H1 (cell line): ENCODE data around the gene FRMPD1. TPM values are rescaled to one million over a fixed set of nuclear protein-coding genes. Genes with fewer than 3 reads are reported as not detected.

ENCODE experiments used
- CTCF ChIA-PET: fragments of 300-600 bp; sonication (Branson Sonifier 250); formaldehyde crosslinking; loops from one replicate; lab custom pipeline; 2021; ENCODE audit not compliant: partially characterized antibody; lab: Charles Lee
- POLR2A ChIA-PET: fragments of 300-600 bp; sonication (Branson Sonifier 250); formaldehyde crosslinking; loops from one replicate; lab custom pipeline; 2021; ENCODE audit warnings: inconsistent platforms; ENCODE audit not compliant: partially characterized antibody; lab: Charles Lee
- DNase-seq, 2 experiments: peaks; one replicate each; pipeline versions ENCODE4 v3.0.0 to v3.0.0-alpha.2; 2010 to 2022; ENCODE audit warnings: low spot score in 2 of 2, low read depth in 1 of 2, mixed read lengths in 1 of 2
- FAIRE-seq: peaks from 2 replicates; lab custom pipeline; 2011; peaks lifted over from hg19 to GRCh38; lab: Jason Lieb, UNC
- H2AFZ ChIP-seq: 2 replicates; pipeline ENCODE4 v1.8.1; 2012; ENCODE audit warnings: low read length, inconsistent platforms
- H2AK5ac ChIP-seq: 2 replicates; pipeline ENCODE4 v1.6.1; 2013; ENCODE audit warnings: low read depth, low read length
- H2BK120ac ChIP-seq: replicated peaks from 2 replicates; pipeline ENCODE3; 2013; ENCODE audit warnings: low read depth, low read length, inconsistent platforms
- H2BK12ac ChIP-seq: 2 replicates; pipeline ENCODE4 v1.6.1; 2013; ENCODE audit warnings: low read depth, low read length
- H2BK15ac ChIP-seq: 2 replicates; pipeline ENCODE4 v1.6.1; 2013; ENCODE audit warnings: low read length
- H2BK20ac ChIP-seq: 2 replicates; pipeline ENCODE4 v1.6.1; 2013; ENCODE audit warnings: low read length
- H2BK5ac ChIP-seq: 2 replicates; pipeline ENCODE4 v1.6.1; 2013; ENCODE audit warnings: low read depth, low read length
- H3K14ac ChIP-seq: 2 replicates; pipeline ENCODE4 v1.6.1; 2013; ENCODE audit warnings: inconsistent platforms; ENCODE audit not compliant: insufficient read length
- H3K18ac ChIP-seq: 2 replicates; pipeline ENCODE4 v1.6.1; 2013; ENCODE audit warnings: low read length; ENCODE audit errors: extremely low read depth
- H3K23ac ChIP-seq: 2 replicates; pipeline ENCODE4 v1.6.1; 2013; ENCODE audit warnings: inconsistent platforms; ENCODE audit not compliant: insufficient read length
- H3K23me2 ChIP-seq: 2 replicates; pipeline ENCODE4 v1.6.1; 2013; ENCODE audit warnings: low read depth, low read length
- H3K27ac ChIP-seq: 2 replicates; pipeline ENCODE4 v1.6.1; 2011; ENCODE audit warnings: low read depth, low read length, inconsistent platforms
- H3K27me3 ChIP-seq, 4 experiments: replicated peaks in 1 of 4; 1 replicate in 1 of 4; 2 replicates in 3 of 4; pipeline versions ENCODE4 v1.6.1 to v1.8.1; 2011 to 2013; ENCODE audit warnings: low read length in 3 of 4, mild to moderate bottlenecking in 3 of 4, inconsistent platforms in 2 of 4, mixed read lengths in 2 of 4, moderate library complexity in 1 of 4; ENCODE audit not compliant: control insufficient read depth in 3 of 4, insufficient read depth in 3 of 4; ENCODE audit errors: extremely low read depth in 1 of 4
- H3K36me3 ChIP-seq, 4 experiments: 2 replicates each; pipeline versions ENCODE4 v1.6.1 to v1.8.1; 2011 to 2013; ENCODE audit warnings: mild to moderate bottlenecking in 4 of 4, low read length in 3 of 4, moderate library complexity in 2 of 4, control low read depth in 1 of 4, inconsistent platforms in 1 of 4; ENCODE audit not compliant: insufficient read depth in 4 of 4, control insufficient read depth in 2 of 4
- H3K4ac ChIP-seq: replicated peaks from 2 replicates; pipeline ENCODE3; 2013; ENCODE audit warnings: low read length, low read depth, mixed read lengths, inconsistent platforms; ENCODE audit not compliant: insufficient read length
- H3K4me1 ChIP-seq, 4 experiments: replicated peaks in 1 of 4; 1 replicate in 1 of 4; 2 replicates in 3 of 4; pipeline versions ENCODE4 v1.6.1 to v1.8.1; 2011 to 2013; ENCODE audit warnings: low read length in 3 of 4, inconsistent platforms in 2 of 4, mixed read lengths in 1 of 4; ENCODE audit not compliant: insufficient read depth in 4 of 4, control insufficient read depth in 3 of 4
- H3K4me2 ChIP-seq, 2 experiments: 2 replicates each; pipeline versions ENCODE4 v1.6.1 to v1.8.1; 2011 to 2013; ENCODE audit warnings: low read depth in 2 of 2, low read length in 2 of 2, control low read depth in 1 of 2, inconsistent platforms in 1 of 2, mild to moderate bottlenecking in 1 of 2; ENCODE audit not compliant: insufficient read depth in 1 of 2
- H3K4me3 ChIP-seq, 4 experiments: fragments of 200-600, 300-600 bp in 1 of 4; sonication (generic), shearing (Covaris generic), sonication (Bioruptor Twin) in 1 of 4; 2 replicates each; pipeline versions ENCODE4 v1.5.1 to v1.8.1; 2011 to 2016; ENCODE audit warnings: low read length in 4 of 4, low read depth in 3 of 4, control low read depth in 2 of 4, inconsistent platforms in 2 of 4, mild to moderate bottlenecking in 2 of 4, mixed read lengths in 1 of 4, moderate library complexity in 1 of 4; ENCODE audit not compliant: insufficient read depth in 2 of 4; ENCODE audit errors: extremely low read depth in 1 of 4
- H3K56ac ChIP-seq: replicated peaks from 2 replicates; pipeline ENCODE3; 2013; ENCODE audit warnings: low read depth, mild to moderate bottlenecking, mixed read lengths, low read length, inconsistent platforms; ENCODE audit not compliant: insufficient read length
- H3K79me1 ChIP-seq: 2 replicates; pipeline ENCODE4 v1.6.1; 2013; ENCODE audit warnings: low read depth, low read length, control low read depth
- H3K79me2 ChIP-seq, 2 experiments: 2 replicates each; pipeline versions ENCODE4 v1.6.1 to v1.8.1; 2012 to 2013; ENCODE audit warnings: low read length in 2 of 2, mild to moderate bottlenecking in 2 of 2, inconsistent platforms in 1 of 2; ENCODE audit not compliant: insufficient read depth in 2 of 2, control insufficient read depth in 1 of 2
- H3K9ac ChIP-seq, 4 experiments: replicated peaks in 1 of 4; 1 replicate in 1 of 4; 2 replicates in 3 of 4; pipeline versions ENCODE4 v1.6.1 to v1.8.1; 2011 to 2013; ENCODE audit warnings: low read depth in 3 of 4, low read length in 3 of 4, control low read depth in 2 of 4, mild to moderate bottlenecking in 2 of 4, moderate library complexity in 2 of 4, inconsistent platforms in 1 of 4; ENCODE audit errors: extremely low read depth in 1 of 4
- H3K9me3 ChIP-seq, 2 experiments: 2 replicates each; pipeline versions ENCODE4 v1.6.1 to v1.8.1; 2012 to 2013; ENCODE audit warnings: mild to moderate bottlenecking in 2 of 2, moderate library complexity in 2 of 2, control low read depth in 1 of 2, inconsistent platforms in 1 of 2, low read depth in 1 of 2, low read length in 1 of 2, mixed read lengths in 1 of 2; ENCODE audit not compliant: insufficient read depth in 2 of 2
- H4K20me1 ChIP-seq, 2 experiments: replicated peaks in 1 of 2; 2 replicates each; pipeline versions ENCODE3 to v1.8.1; 2011 to 2013; ENCODE audit warnings: inconsistent platforms in 2 of 2, low read length in 2 of 2, mild to moderate bottlenecking in 1 of 2; ENCODE audit not compliant: insufficient read depth in 2 of 2, control insufficient read depth in 1 of 2
- H4K5ac ChIP-seq: 2 replicates; pipeline ENCODE4 v1.6.1; 2013; ENCODE audit warnings: low read length, low read depth, mixed read lengths, inconsistent platforms; ENCODE audit not compliant: insufficient read length
- H4K8ac ChIP-seq: 2 replicates; pipeline ENCODE4 v1.8.0; 2013; ENCODE audit warnings: mild to moderate bottlenecking, moderate library complexity, low read length, inconsistent platforms; ENCODE audit not compliant: insufficient read depth; ENCODE audit errors: extremely low read depth
- H4K91ac ChIP-seq: replicated peaks from 2 replicates; pipeline ENCODE3; 2013; ENCODE audit warnings: low read length, mixed read lengths, inconsistent platforms; ENCODE audit not compliant: insufficient read length
- ASH2L ChIP-seq: fragments of 200-600, 300-600 bp; sonication (generic); IDR thresholded peaks from one replicate; pipeline ENCODE4 v1.7.1; 2017; ENCODE audit warnings: low read length
- CTBP2 ChIP-seq: IDR thresholded peaks from 2 replicates; pipeline ENCODE4 v1.7.0; 2011; ENCODE audit warnings: borderline replicate concordance, mild to moderate bottlenecking, moderate library complexity, mixed read lengths, low read length; ENCODE audit not compliant: insufficient read depth, insufficient read length
- NANOG ChIP-seq: IDR thresholded peaks from 2 replicates; pipeline ENCODE4 v1.6.1; 2011; ENCODE audit warnings: low read length, low read depth, mild to moderate bottlenecking, inconsistent platforms; ENCODE audit not compliant: insufficient read depth, poor library complexity, severe bottlenecking
- NRF1 ChIP-seq: IDR thresholded peaks from 2 replicates; pipeline ENCODE4 v1.6.1; 2011; ENCODE audit warnings: mild to moderate bottlenecking, low read depth, low read length, improper control_type of control experiment
- POU5F1 ChIP-seq: IDR thresholded peaks from 2 replicates; pipeline ENCODE4 v1.6.1; 2011; ENCODE audit warnings: low read depth, mild to moderate bottlenecking, low read length, moderate library complexity
- RAD21 ChIP-seq, 2 experiments: IDR thresholded peaks in 1 of 2; conservative IDR thresholded peaks in 1 of 2; 2 replicates each; pipeline ENCODE4 v1.6.1; 2011; ENCODE audit warnings: low read depth in 2 of 2, low read length in 2 of 2, improper control_type of control experiment in 1 of 2, inconsistent platforms in 1 of 2, mild to moderate bottlenecking in 1 of 2, moderate library complexity in 1 of 2
- RBBP5 ChIP-seq: IDR thresholded peaks from 2 replicates; pipeline ENCODE4 v1.7.1; 2012; ENCODE audit warnings: low read depth, mild to moderate bottlenecking, inconsistent platforms, low read length, moderate library complexity, borderline replicate concordance
- SP1 ChIP-seq: IDR thresholded peaks from 2 replicates; pipeline ENCODE4 v1.6.1; 2011; ENCODE audit warnings: low read depth, low read length
- TAF7 ChIP-seq: optimal IDR thresholded peaks from 2 replicates; pipeline ENCODE3; 2011; ENCODE audit warnings: low read depth, mild to moderate bottlenecking, inconsistent platforms, low read length, moderate library complexity, borderline replicate concordance
- TBP ChIP-seq: IDR thresholded peaks from 2 replicates; pipeline ENCODE4 v1.6.1; 2011; ENCODE audit warnings: low read depth, low read length, improper control_type of control experiment
- TCF12 ChIP-seq: IDR thresholded peaks from 2 replicates; pipeline ENCODE4 v1.6.1; 2011; ENCODE audit warnings: low read depth, mild to moderate bottlenecking, low read length
- WGBS, 2 experiments: shearing (Covaris generic) in 1 of 2; methylation state at CpG; one replicate each; pipeline versions ENCODE4 v1.1.6 to v1.1.7; 2013 to 2015; ENCODE audit warnings: low lambda C conversion rate in 2 of 2, mixed read lengths in 2 of 2, inconsistent platforms in 1 of 2, low coverage in 1 of 2, missing lambda C conversion rate in 1 of 2; ENCODE audit not compliant: insufficient replicate concordance in 2 of 2, insufficient coverage in 1 of 2, insufficient read length in 1 of 2; ENCODE audit errors: extremely low coverage in 1 of 2, missing lambda C conversion rate in 1 of 2; 5-methylcytosine and 5-hydroxymethylcytosine counted together
- polyA plus RNA-seq, 7 experiments: library from polyadenylated mRNA; depleted of rRNA in 3 of 7; stranded (reverse) in 5 of 7; unstranded in 2 of 7; fragments of >200 nt in 5 of 7; fragments of 200-250 nt in 2 of 7; gene quantifications; 1 replicate in 5 of 7; 2 replicates in 1 of 7; 4 replicates in 1 of 7; pipeline versions ENCODE4 v1.2.1 to v1.2.3, GENCODE V29; 2011 to 2013; ENCODE audit warnings: missing spikeins in 2 of 7, mixed read lengths in 2 of 7
- total RNA-seq: library from RNA; stranded (reverse); fragmentation: NEBNext Ultra II Directional; extraction: Animal tissue kit (Norgen Biotek cat#: 25700); gene quantifications from 2 replicates; pipeline ENCODE4 v1.2.1, GENCODE V29; 2021
- TF ChIP-seq, protein P1 (sequence below): IDR thresholded peaks from 2 replicates; pipeline ENCODE4 v1.6.1; 2011; ENCODE audit warnings: low read depth, mild to moderate bottlenecking, low read length; ENCODE audit not compliant: insufficient read depth

The FRMPD1 gene
- total and polyA plus RNA-seq, 2 of the 8 experiments (the other 6 are each of a cell fraction or from before 2014, with no cell fraction given): 0.27 to 0.32 TPM

DNA sequence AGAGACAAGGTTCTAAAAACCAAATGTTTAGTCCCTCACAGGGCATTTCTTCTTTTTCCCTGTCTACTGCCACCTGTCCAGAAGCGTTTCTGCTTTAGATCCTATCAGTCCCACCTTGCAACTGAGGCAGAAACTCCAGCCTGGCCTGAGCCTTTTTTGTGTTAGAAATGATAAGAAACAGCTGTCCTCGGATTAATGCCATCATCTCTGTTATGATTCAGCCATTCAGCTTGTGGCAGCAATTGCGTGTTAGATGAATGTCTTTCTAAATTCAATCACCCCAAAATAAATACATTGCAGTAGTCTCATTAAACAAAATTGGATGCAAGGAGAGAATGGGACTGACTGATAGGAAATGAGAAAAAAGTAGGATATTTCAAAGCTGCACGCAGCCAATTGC lies 28.3 kb upstream of the FRMPD1 start:
- H4K5ac ChIP-seq: no peak overlapping the region
- no peak overlapping the region for H3K14ac ChIP-seq
- ChIA-PET CTCF (no interaction called here), POLR2A (interaction anchor here (1.6 kb wide), 1 partner anchor 33 kb away, joined by 4 read pairs; no protein-coding TSS in a partner anchor)
- H4K8ac ChIP-seq: no peak overlapping the region
- H3K4me1 ChIP-seq: peaks cover 0 to 3% (median 2%) of the 10 kb centered on the region in 4 experiments; a peak in 4 of 7 replicates
- WGBS, 2 experiments: 84% methylated on average over 4 of the region's 4 CpGs; no CpG with 5 or more reads in 1 of the 2 experiments
- no peak overlapping the region for H3K4me2 ChIP-seq
- no peak overlapping the region for H2AK5ac ChIP-seq
- no peak for FAIRE-seq
- no peak for DNase-seq
- no peaks in the 10 kb centered on the region for H4K20me1 ChIP-seq
- H3K27me3 ChIP-seq: no peaks in the 10 kb centered on the region
- no peak overlapping the region for H3K23ac ChIP-seq
- no peak overlapping the region for H4K91ac ChIP-seq
- H3K56ac ChIP-seq: no peak overlapping the region
- no peak overlapping the region for H2BK5ac ChIP-seq
- no peak overlapping the region for H2BK120ac ChIP-seq
- H2BK12ac ChIP-seq: no peak overlapping the region
- no peak overlapping the region for H3K9ac ChIP-seq
- no peaks in the 10 kb centered on the region for H3K9me3 ChIP-seq
- no peak overlapping the region for H2BK15ac ChIP-seq
- no peak overlapping the region for H3K4ac ChIP-seq
- H3K4me3 ChIP-seq: no peak overlapping the region
- no peak overlapping the region for H3K18ac ChIP-seq
- no peaks in the 10 kb centered on the region for H3K36me3 ChIP-seq
- no peak overlapping the region for H2AFZ ChIP-seq
- H3K23me2 ChIP-seq: no peaks in the 10 kb centered on the region
- no peak overlapping the region for H2BK20ac ChIP-seq
- H3K27ac ChIP-seq: no peak overlapping the region
- no peaks in the 10 kb centered on the region for H3K79me2 ChIP-seq
- no peaks in the 10 kb centered on the region for H3K79me1 ChIP-seq
- TF ChIP-seq RBBP5 (no peak), TCF12 (no peak), SP1 (no peak), NRF1 (no peak), POU5F1 (no peak), RAD21 (IDR thresholded peaks at IDR 0.05 in 1 of 2, conservative IDR thresholded peaks at IDR 0.05 in 1 of 2; ENCODE audit: low read depth in 2 of 2, low read length in 2 of 2) (no peak), CTBP2 (no peak), NANOG (no peak), TAF7 (no peak), ASH2L (no peak), TBP (no peak)
- TF ChIP-seq, protein P1, sequence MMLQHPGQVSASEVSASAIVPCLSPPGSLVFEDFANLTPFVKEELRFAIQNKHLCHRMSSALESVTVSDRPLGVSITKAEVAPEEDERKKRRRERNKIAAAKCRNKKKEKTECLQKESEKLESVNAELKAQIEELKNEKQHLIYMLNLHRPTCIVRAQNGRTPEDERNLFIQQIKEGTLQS: no peak
